GM21360 (cell line): ENCODE results near the gene APCDD1L.

Source experiments
- ATAC-seq: cut with Tn5 transposase; IDR thresholded peaks from one replicate; pipeline ENCODE4 v1.9.1; 2021; ENCODE audit warnings: mild to moderate bottlenecking, moderate library complexity; ENCODE audit not compliant: unreplicated experiment

APCDD1L gene

DNA sequence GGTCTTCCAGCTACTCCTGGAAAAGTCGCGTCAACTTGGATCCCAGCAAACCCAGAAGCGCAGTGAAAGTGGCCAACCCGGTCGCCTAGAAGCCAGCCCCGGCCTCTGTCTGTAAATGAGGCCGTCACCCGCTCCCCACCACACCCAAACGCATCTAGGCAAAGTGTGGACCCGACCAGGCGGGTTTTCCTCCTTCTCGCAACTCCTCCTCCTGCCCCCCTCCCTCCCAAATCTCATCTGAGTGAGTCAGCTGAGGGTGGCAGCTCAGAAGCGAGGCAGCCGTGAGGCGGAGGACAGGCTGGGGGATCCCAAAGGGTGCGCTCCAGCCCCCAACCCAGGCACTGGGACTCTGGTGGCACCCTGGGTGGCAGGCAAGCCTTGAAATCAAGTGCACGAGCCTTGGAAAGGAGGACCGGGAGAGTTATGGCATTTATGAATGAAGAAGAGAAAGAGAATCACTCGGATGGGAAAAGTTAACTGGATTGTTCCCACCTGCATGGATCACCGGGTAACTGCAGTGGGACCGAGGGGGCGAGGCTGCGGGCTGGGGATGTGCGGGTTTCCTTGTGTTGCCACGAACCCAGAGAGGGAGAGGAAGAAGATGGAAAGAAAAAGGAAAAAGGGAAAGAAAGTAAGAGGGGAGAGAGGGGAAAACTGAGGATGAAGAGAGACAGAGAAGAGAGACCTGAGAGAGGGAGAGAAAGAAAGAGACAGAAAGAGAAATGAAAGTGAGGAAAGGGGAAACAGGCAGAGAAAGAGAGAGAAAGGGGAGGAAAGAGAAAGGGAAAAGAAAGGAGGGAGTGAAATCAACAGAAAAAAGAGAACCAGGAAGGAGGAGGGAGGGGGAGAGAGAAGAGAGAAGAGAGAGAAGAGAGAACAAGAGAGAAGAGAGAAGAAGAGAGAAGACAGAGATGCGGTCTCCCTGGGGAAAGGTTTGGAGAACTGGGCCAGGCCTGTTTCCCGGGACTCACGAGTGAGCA is at the start of gene APCDD1L:
TSS of gene APCDD1L (minus strand) at position 167 of the 980 bp plus-strand sequence. CDS start 692 bp downstream, outside the sequence.
- no peak for ATAC-seq

DNA sequence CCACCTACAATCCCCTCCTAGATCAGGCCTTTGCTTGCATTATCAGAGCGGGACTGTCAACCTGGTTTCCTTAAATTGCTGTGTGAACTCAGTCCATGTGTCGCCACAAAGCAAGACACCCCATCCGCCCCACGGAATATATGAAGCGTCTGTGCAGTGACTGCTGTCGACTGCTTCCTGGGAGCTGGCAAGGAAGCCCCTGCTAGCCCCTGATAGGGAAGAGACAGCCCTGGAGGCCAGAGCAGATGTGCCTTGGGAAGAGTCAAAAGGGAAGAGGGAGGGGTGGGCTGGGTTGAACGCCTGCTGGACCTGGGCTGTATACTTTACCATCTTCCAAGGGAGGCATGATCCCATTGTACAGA is 44.1 kb upstream of the APCDD1L start:
- no peak for ATAC-seq

DNA sequence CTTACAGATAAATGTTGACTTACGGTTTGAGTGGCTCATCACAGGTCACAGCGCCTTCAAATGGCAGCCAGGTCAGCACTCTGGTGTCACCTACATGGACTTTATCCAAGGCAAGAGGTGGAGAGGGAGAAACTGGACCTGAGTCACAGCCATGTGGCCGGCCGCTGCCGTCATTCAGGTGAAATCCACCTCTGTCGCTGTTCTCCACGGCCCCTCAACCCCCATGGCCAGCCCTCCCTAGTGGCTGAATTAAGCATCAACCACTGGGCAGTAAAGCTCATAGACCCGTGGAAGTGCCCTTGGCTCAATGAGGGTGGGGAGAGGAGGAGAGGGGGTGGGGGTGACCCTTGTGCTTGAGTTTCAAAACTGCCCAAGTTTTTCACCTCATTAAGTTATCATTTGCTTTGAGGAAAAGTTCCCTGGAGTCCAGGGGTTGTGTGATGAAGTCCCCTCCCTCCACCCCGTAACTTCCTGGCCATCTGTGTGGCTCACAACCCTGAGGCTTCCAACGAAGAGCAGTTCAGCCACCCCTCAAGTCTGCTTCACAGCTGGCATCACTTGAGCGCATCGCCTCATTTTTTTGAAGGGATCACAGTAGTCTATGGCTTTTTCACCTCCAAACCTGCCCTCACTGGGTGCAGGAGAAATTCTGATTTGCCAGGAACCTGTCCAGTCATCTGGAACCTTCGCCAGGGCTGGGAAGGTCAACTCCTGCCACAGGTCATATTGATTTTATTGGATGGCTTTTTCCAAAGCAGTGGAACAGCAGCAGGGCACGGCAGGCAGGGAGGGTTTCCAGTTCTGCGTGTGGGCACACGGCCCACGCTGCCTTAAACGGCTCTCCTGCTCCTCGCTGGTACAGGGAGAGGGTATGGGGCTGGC is 43.5 kb upstream of the APCDD1L start:
- no peak for ATAC-seq

DNA sequence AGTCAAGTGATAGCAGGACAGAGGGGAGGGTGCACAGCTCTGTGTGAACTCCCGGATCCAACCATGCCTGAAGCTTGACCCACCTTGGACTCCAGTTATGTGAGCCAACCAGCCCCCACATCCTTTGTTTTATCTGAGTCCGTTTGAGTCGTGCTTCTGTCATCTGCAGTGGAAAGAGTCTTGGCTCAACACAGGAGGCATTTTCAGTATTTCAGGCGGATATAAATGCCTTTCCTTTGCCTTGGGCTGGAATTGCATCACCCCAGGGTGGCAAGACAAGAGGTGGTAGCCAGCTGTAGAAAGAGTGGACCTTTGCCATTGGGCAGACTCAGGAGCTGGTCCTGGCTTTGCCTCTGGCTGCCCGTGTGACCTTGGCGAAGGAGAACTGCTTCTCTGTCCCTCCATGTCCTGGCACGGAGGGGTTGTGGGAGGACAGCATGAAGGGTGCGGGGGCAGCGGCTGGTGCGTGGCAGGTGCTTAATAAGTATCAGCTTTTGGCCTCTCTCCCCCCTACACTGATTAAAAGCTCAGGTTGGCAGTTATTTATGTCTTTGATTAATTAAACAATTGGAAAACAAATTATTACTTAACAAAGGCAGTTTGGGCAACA is 42.6 kb upstream of the APCDD1L start:
- no peak for ATAC-seq

DNA sequence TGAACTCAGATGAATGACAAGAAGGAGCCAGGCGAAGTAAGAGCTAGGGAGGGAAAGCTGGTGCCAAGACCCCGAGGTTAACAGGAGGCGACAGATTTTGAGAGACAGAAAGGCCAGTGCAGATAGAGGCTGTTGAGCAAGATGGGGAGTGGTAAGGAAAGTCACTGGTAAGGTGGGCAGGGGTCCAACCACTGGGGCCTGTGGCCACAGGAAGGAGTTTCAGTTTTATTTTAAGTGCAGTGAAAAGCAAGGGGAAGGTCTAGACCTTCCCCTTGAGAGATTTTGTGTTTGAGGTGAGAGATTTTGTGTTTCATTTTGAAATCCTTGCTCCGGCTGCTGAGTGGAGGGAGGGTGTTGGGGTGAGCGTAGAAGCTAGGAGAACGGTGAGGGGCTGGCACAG is 41.8 kb upstream of the APCDD1L start:
- no peak for ATAC-seq

DNA sequence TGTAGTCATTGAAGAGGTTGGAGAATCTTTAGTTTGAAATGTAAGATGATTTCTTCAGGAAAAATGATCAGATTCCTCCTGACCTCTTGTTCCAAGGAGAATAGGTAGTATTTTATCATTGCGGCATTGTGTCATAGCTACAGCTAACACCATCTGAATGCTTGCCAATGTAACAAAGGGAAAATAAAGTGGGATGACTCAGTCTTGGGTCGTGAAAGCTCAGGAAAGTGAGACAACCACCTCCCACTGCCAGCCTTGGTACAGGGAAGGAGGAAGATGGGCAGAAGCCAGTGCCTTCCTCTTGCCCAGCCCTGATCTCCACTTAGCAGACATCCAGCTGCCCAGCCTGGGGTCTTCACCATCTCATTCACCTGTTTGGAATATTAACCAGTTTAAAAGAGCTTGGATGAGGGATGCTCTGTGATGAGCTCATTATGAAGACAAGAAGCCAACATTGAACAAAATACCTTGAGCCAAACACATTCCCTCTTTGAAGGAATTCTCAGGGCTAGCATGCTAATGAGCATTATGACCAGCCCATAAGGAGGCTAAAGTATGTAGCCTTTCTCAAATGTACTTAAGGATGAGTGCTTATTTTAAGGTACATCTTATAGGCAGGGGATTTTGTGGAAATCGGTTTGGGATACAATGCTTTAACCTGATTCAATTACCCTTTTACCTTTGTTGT is 40.0 kb upstream of the APCDD1L start:
- no peak for ATAC-seq

DNA sequence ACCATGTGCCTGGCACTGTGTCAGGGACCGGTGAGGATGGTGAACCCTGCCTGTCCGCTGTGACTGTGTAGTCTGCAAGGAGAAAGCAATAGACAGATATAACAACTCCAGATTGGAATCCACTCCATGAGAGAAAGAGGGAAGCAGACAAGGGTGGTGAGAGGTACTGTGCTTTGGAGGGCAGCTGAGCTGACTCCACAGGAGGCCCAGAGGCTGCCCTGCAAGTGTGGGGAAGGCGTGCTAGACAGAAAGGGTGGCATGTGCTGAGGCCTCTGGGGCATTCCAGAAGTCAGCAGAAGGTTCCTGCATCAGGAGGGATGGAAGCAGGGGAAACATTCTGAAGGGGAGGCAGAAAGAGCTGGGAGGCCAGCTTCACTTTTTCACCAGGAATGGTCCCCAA is 39.3 kb upstream of the APCDD1L start:
- no peak for ATAC-seq

DNA sequence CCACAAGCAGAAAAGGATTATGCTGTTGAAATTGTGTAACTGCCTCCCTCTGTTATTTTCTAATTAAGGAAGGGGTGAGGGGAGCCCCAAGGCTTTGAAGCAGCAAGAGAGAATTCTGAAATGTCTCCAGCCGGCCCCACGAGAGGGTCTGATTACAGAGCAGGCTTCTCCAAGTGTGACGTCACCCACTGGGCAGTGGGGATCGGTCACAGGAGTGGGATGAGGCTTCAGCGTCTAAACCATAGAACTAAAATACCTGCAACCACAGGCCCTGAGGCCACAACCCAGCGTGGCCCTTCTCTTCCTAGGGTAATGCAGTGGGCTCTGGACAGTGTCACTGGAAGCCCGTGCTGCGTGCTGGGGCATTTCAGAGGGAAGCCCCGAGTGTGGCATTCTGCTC is 38.6 kb upstream of the APCDD1L start:
- no peak for ATAC-seq

DNA sequence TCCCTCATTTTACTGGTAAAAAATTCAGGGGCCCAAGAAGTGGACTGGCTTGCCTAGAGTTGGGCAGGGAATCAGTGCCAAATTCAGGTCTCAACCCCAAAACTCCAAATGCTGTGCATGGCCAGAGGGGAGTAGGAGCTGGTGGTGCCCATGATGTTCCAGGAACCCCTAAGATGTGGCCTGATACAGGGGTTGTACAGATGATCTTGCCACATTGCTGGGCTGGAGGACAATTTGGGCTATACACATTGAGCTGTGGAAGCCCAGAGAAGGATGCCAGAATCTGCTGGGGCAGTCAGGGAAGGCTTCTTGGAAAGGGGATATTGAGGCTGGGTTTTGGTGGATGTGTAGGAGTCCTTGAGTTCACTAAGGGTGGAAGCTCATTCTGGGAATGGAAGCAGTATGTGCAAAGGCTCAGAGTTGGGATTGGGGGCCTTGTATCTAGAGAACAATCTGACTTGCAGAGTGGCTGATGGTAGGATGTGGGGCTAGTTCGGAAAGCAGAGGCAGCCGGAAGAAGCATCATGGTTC is 38.0 kb upstream of the APCDD1L start:
- no peak for ATAC-seq

DNA sequence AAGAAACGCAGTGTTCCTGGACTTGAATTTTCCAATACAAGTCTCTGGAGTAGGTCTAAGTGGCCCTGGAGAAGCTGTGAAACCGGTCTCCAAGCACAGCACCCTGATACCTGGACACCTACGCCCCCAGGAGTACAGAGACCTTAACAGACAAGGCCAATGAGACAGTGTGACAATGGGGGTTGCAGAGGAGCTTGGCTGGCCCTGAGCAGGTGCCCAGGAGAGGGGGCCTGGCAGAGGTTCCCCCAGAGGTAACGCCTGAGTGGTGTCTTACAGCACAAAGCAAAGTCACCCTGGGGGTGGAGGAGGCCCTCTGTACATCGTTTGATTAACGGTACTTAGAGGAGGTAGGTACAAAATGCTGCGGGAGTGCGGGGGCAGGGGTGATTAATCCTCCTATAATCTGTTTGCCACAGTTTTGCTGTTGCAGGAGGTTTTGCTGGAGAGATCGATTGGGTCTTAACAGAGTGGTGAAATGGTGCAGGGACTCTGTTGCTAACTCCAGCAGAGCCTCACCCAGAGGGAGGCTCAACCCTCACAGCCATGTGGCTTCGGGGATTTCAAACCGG is 37.3 kb upstream of the APCDD1L start:
- no peak for ATAC-seq

DNA sequence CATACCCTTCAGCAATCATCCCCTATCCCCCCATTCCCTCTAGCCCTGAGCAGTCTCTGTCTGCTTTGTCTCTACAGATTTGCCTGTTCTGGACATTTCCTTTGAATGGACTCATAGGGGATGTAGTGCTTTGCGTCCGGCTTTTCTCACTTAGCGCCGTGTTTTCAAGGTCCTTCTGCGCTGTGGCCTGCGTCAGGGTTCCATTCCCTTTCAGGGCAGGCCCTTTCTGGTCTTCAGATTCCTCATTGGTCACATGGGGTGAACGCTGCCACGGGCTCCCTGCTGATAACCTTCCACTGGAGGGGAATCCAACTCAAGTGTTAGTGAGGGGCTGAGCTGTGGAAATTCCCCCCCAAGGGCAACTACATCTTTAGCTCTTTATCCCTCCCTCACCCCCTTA is 36.4 kb upstream of the APCDD1L start:
- no peak for ATAC-seq

DNA sequence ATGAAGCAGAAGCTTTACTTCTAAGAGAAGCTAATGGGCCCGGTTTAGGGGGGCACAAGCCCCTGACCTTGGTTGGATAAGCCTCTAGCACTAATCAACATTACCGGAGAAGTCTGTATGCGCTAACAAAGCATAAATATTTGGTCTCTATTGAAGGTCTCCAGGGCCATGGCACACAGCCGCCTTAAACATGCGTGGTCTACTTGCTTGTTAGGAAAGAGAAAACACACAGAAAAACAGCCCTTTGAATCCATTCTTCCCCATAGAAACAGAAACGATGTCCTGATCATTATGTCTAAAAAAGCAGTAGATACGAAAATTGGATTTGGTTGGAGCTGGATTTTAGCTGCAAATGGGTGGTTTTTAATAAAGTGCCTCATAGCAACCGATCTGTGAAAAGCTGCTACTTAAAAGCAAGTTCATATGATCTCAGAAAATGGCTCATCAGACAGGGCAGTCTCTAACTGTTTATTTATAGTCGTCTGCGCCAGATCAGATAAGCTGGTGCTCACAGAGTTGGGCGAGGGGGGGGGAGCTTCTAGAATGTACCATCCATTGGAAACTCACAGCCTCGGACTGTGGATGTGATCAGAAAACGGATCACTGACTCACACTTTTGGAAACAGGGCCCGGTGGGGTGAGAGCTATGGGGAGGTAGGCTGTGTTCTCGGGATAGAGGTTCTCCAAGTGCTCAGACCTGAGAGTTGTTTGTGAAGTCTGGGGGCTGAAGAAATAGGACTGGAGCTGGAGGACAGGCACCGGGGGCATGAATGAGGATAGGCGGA is 35.3 kb upstream of the APCDD1L start:
- ATAC-seq, result no peak

DNA sequence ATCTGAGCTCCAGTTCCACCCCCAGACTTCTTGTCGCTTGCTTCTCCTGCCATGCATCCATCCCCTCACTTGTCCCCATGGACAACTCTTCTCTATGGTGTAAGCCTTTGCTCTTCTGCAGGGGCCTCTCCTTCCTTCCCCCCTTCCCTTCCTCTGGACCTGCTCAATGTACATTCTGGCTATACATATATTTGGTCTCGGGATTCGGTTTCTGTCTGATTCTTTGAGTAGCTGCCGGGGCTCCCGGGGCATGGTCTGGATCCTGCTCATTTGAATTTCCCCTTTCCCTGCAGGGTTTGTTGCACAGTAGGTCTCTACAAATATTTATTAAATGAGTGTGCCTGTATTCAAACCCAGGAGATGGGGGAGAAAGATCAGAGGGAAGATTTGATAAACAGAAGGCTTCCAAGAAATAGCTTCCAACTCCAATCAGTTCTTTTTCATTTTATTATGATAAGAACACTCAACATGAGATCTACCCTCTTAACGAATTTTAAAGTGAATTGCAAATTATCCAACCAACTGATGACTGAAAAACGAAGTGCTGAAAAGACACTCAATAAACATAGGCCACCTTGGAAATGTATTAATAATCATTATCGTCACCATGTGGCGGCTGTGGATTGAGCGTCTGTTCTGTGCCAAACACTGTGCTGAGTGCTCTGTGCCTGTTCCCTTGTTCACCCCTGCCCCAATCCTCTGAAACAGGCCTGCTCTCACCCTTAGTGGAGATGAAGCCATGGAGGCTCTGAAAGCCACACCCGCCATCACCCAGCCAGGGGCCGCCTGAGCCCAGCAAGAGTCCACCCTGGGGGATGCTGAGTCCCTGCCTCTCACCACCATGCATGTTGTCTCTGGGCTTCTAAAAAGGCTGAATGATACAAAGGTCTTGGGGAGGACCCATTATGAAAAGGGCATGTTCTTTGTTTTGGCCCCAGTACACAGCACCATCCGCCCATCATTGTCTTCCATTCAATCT is 34.3 kb upstream of the APCDD1L start:
- ATAC-seq, result no peak

DNA sequence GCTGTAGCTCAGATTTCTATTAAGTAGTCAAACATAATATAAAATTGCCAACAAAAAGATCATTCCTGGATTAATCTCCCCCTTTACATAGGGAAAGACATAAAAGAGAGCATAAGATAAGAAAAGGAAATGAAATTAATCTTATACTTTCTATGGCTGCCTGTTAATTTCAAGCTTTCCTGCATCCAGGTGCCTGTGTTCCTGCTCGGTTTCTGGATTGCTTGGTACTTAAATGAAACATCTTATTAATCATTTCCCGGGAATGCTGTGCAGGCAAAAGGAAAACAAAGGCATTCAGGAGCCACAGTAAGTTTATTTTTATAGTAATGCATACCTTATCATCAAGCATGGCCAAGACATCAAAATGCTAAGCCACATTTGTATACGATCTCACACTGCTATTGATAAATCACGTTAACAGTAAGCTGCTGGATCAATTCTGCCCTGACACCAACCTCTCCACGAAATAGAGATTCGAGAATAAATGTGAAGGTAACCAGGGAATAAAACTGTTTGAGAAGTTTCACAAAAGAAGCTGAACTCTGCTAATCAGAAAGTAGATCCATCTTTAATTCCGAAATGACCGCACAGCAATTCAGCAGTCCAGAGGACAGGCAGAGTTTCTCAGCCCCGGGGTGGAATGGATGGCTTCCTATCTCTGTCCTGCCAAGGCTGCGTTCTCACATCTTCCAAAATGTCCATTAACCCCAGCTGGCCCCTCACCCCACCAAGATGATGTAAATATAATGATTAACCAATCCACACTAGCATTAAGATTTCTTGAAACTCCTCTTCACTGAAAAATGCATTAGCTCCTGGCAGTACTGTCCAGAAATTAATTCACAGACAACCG is 32.6 kb upstream of the APCDD1L start:
- no peak for ATAC-seq

DNA sequence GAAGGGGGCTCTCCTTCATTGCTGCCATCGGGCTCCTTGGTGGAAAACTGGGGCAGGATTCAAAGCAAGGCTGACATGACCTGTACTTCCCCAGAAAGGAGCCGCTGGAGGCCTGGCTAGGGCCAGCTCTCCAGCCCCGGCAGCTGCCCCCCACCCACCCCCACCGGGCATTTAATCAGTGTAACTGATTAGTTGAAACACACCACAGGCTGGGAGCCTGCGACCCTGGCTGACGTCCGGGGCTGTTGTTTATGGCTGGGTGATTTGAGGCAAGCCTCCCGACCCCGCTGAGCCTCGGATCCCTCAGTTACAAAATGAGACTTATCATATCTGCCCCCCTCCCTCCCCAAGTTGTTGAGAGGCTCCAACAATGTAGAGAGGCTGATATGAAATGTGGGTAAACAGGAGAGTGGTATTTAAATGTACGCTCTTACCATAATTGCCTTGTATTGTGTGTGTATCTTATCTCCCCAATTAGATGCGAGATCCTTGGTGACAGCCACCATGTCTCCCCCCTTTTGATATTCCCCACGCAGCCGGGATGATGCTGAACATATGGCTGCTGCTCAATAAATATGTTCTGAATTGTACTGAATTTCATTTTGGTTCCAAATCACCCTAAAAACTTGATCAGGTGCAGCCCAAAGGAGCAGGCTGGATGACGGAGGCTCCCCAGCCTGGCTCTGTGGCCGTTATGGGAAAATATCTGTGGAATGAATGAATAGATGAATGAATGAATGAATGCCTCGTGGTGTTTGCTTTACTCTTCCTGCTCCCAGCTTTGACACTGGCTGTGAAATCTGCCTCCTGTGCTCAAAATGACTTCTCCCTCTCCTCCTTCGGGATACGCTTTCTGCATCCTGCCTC is 31.8 kb upstream of the APCDD1L start:
- ATAC-seq, result no peak

DNA sequence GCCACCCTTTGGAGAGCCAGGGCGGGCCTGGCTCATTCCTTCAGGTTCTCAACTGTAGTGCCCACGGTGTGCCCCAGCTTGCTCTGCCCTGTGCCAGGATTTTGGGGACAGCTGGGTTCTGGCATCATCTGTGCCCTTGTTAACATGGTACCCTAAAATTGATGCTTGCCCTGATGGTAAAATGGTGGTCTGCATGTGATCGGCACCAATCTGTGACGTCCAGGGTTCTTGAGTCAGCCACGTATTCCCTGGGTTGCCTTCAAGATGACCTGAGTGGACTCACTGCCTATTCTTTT is 31.2 kb upstream of the APCDD1L start:
- ATAC-seq, result no peak
